ENCODE measurements around the gene TMEM120A. TPM values are rescaled to one million over a fixed set of nuclear protein-coding genes. Genes with fewer than 3 reads are reported as not detected.

TMEM120A gene
- total and polyA plus RNA-seq, 2 donors from 2014 or later, result 47.0 to 141 TPM

- H3K36me3 ChIP-seq (ENCODE audit: control insufficient read depth in 2 of 3, insufficient read depth in 3 of 3, low read length in 3 of 3), result no peaks in the 10 kb centered on the region
- peaks cover 0 to 54% (median 45%) of the 10 kb centered on the region in 3 donors for H3K4me1 ChIP-seq (ENCODE audit: control insufficient read depth in 2 of 3, insufficient read depth in 2 of 3, low read depth in 1 of 3, low read length in 3 of 3)
- peak overlapping the region in 1 of 3 donors; percentile 48 for H3K9ac ChIP-seq (ENCODE audit: low read length in 3 of 3)
- intact Hi-C loops (cut with DNase I), result no loop called here
- peak overlapping the region; percentile 87 to 89 for H3K27ac ChIP-seq (ENCODE audit: low read depth in 2 of 2, low read length in 2 of 2)
- FAIRE-seq (no peak), DNase-seq (peak in 4 of 5 donors; percentile 51 to 86 (median 64))
- no peaks in the 10 kb centered on the region for H3K9me3 ChIP-seq (ENCODE audit: control insufficient read depth in 2 of 3, insufficient read depth in 1 of 3, low read length in 3 of 3)
- no peak for TF ChIP-seq CTCF (IDR thresholded peaks at IDR 0.05; ENCODE audit: borderline replicate concordance, extremely low read depth, insufficient read depth)
- no peaks in the 10 kb centered on the region for H3K27me3 ChIP-seq (ENCODE audit: control insufficient read depth, insufficient read depth, low read length)
- no peak overlapping the region for H3K4me3 ChIP-seq (ENCODE audit: low read length in 3 of 3)
Measured at GRCh38 chr7:75966190-75966961, 28.0 kb downstream of the TMEM120A start.

GRCh38 chr7:75965617-75966016, 28.8 kb downstream of the TMEM120A start:
- DNase-seq (peak in 1 of 5 donors; percentile 46), FAIRE-seq (no peak)
- Histone ChIP-seq H3K36me3 (ENCODE audit: control insufficient read depth in 2 of 3, insufficient read depth in 3 of 3, low read length in 3 of 3) (no peaks in the 10 kb centered on the region), H3K9ac (ENCODE audit: low read length in 3 of 3) (peak overlapping the region in 1 of 3 donors; percentile 48), H3K4me3 (ENCODE audit: low read length in 3 of 3) (no peak overlapping the region), H3K9me3 (ENCODE audit: control insufficient read depth in 2 of 3, insufficient read depth in 1 of 3, low read length in 3 of 3) (no peaks in the 10 kb centered on the region), H3K27me3 (ENCODE audit: control insufficient read depth, insufficient read depth, low read length) (no peaks in the 10 kb centered on the region), H3K27ac (ENCODE audit: low read depth in 2 of 2, low read length in 2 of 2) (peak overlapping the region; percentile 87), H3K4me1 (ENCODE audit: control insufficient read depth in 2 of 3, insufficient read depth in 2 of 3, low read depth in 1 of 3, low read length in 3 of 3) (peaks cover 0 to 54% (median 45%) of the 10 kb centered on the region in 3 donors)
- TF ChIP-seq CTCF (IDR thresholded peaks at IDR 0.05; ENCODE audit: borderline replicate concordance, extremely low read depth, insufficient read depth), result no peak
- intact Hi-C loops (cut with DNase I), result no loop called here

GRCh38 chr7:75963381-75963995, 30.9 kb downstream of the TMEM120A start:
- no peak overlapping the region for H3K9ac ChIP-seq (ENCODE audit: low read length in 3 of 3)
- no peak overlapping the region for H3K4me3 ChIP-seq (ENCODE audit: low read length in 3 of 3)
- no peak for TF ChIP-seq CTCF (IDR thresholded peaks at IDR 0.05; ENCODE audit: borderline replicate concordance, extremely low read depth, insufficient read depth)
- intact Hi-C loops (cut with DNase I), result no loop called here
- FAIRE-seq (no peak), DNase-seq (peak; percentile 62 to 76 (median 74))
- no peaks in the 10 kb centered on the region for H3K9me3 ChIP-seq (ENCODE audit: control insufficient read depth in 2 of 3, insufficient read depth in 1 of 3, low read length in 3 of 3)
- no peaks in the 10 kb centered on the region for H3K36me3 ChIP-seq (ENCODE audit: control insufficient read depth in 2 of 3, insufficient read depth in 3 of 3, low read length in 3 of 3)
- H3K27ac ChIP-seq (ENCODE audit: low read depth in 2 of 2, low read length in 2 of 2), result peak overlapping the region; percentile 56 to 78
- peaks cover 0 to 47% (median 35%) of the 10 kb centered on the region in 3 donors for H3K4me1 ChIP-seq (ENCODE audit: control insufficient read depth in 2 of 3, insufficient read depth in 2 of 3, low read depth in 1 of 3, low read length in 3 of 3)
- H3K27me3 ChIP-seq (ENCODE audit: control insufficient read depth, insufficient read depth, low read length), result no peaks in the 10 kb centered on the region
